GM19099 (cell line): ENCODE measurements around the gene ENTPD3.

Experiments used
- POLR2A ChIP-seq: IDR thresholded peaks from 3 replicates; pipeline ENCODE4 v1.6.1; 2011; ENCODE audit warnings: low read depth; ENCODE audit not compliant: insufficient read length; ENCODE audit errors: extremely low read depth

Gene ENTPD3

GRCh38 chr3:40387001-40387894 lies at the start of gene ENTPD3:
Gene ENTPD3 (plus strand): TSS chr3:40387184. CDS start chr3:40388058, 874 bp downstream.
- no peak for TF ChIP-seq POLR2A

GRCh38 chr3:40339871-40340270 lies 47.1 kb upstream of the ENTPD3 start:
- no peak for TF ChIP-seq POLR2A

GRCh38 chr3:40340541-40341170 lies 46.3 kb upstream of the ENTPD3 start:
- no peak for TF ChIP-seq POLR2A

- TF ChIP-seq POLR2A, result no peak
Observed at GRCh38 chr3:40341671-40342070, 45.3 kb upstream of the ENTPD3 start.

GRCh38 chr3:40350529-40350928 lies 36.5 kb upstream of the ENTPD3 start:
- no peak for TF ChIP-seq POLR2A

- no peak for TF ChIP-seq POLR2A
Observed at GRCh38 chr3:40355410-40355809, 31.6 kb upstream of the ENTPD3 start.

GRCh38 chr3:40358454-40358853 lies 28.5 kb upstream of the ENTPD3 start:
- no peak for TF ChIP-seq POLR2A

GRCh38 chr3:40363674-40364073 lies 23.3 kb upstream of the ENTPD3 start:
- TF ChIP-seq POLR2A, result no peak

- TF ChIP-seq POLR2A, result no peak
Observed at GRCh38 chr3:40366203-40367162, 20.5 kb upstream of the ENTPD3 start.

GRCh38 chr3:40369716-40370115 lies 17.3 kb upstream of the ENTPD3 start:
- no peak for TF ChIP-seq POLR2A

- TF ChIP-seq POLR2A, result no peak
Observed at GRCh38 chr3:40377822-40378221, 9.2 kb upstream of the ENTPD3 start.

GRCh38 chr3:40379674-40380306 lies 7.2 kb upstream of the ENTPD3 start:
- no peak for TF ChIP-seq POLR2A

- TF ChIP-seq POLR2A, result no peak
Observed at GRCh38 chr3:40381904-40382616, 4.9 kb upstream of the ENTPD3 start.

- TF ChIP-seq POLR2A, result no peak
Observed at GRCh38 chr3:40382617-40382979, 4.4 kb upstream of the ENTPD3 start.

- TF ChIP-seq POLR2A, result no peak
Observed at GRCh38 chr3:40386213-40386612, 771 bp upstream of the ENTPD3 start.

GRCh38 chr3:40387895-40388254 lies 891 bp downstream of the ENTPD3 start:
- TF ChIP-seq POLR2A, result no peak
